GM12878 (cell line): ENCODE data around the gene SRPK3. TPM values are rescaled to one million over a fixed set of nuclear protein-coding genes. Genes with fewer than 3 reads are reported as not detected.

Experiments used
- ATAC-seq: fragments of 200-7000 bp; cut with Tn5 transposase; 3 replicates; pipeline ENCODE4 v1.9.1; 2020; ENCODE audit warnings: mild to moderate bottlenecking, moderate library complexity
- BruUV-seq: library from RNA; stranded (reverse); fragments of 400-500 nt; replicated peaks from 2 replicates; lab custom pipeline; 2021; lab: Mats Ljungman, UMichigan
- CTCF ChIA-PET: fragments of 300-600 bp; sonication (Branson Sonifier 250); formaldehyde crosslinking; extraction: SDS; loops from one replicate; lab custom pipeline; 2021; ENCODE audit warnings: inconsistent platforms; lab: Yijun Ruan, JAX
- POLR2A ChIA-PET: fragments of 350-600 bp; formaldehyde crosslinking; extraction: SDS; loops from one replicate; lab custom pipeline; 2021; ENCODE audit warnings: inconsistent platforms; lab: Charles Lee
- RAD21 ChIA-PET: fragments of 300-600 bp; sonication (Branson Sonifier 250); formaldehyde crosslinking; loops from one replicate; lab custom pipeline; 2023; ENCODE audit warnings: antibody characterized with exemption; ENCODE audit not compliant: unreplicated experiment; lab: Charles Lee
- SMC1A ChIA-PET: fragments of 300-600 bp; sonication (Branson Sonifier 250); formaldehyde crosslinking; loops from one replicate; lab custom pipeline; 2023; ENCODE audit not compliant: unreplicated experiment, uncharacterized antibody; lab: Charles Lee
- DNase-seq: peaks from one replicate; pipeline ENCODE4 v3.0.0-alpha.2; 2011; ENCODE audit warnings: low read depth, low spot score
- FAIRE-seq: peaks from 3 replicates; lab custom pipeline; 2011; peaks lifted over from hg19 to GRCh38; lab: Jason Lieb, UNC
- H2AFZ ChIP-seq: 2 replicates; pipeline ENCODE4 v1.6.0; 2011; ENCODE audit warnings: low read depth, low read length, control low read depth; ENCODE audit not compliant: control insufficient read depth
- H3K27ac ChIP-seq: 2 replicates; pipeline ENCODE4 v1.5.1; 2011; ENCODE audit warnings: control low read depth; ENCODE audit not compliant: control insufficient read depth, insufficient read depth
- H3K27me3 ChIP-seq, 2 experiments: replicated peaks in 1 of 2; 2 replicates each; pipeline versions ENCODE4 v1.6.0 to v1.6.1; 2011; ENCODE audit warnings: low read length in 1 of 2; ENCODE audit not compliant: control insufficient read depth in 2 of 2, insufficient read depth in 2 of 2
- H3K36me3 ChIP-seq, 2 experiments: 2 replicates each; pipeline ENCODE4 v1.5.1; 2011; ENCODE audit warnings: low read length in 1 of 2; ENCODE audit not compliant: control insufficient read depth in 2 of 2, insufficient read depth in 2 of 2
- H3K4me1 ChIP-seq: 2 replicates; pipeline ENCODE4 v1.6.1; 2011; ENCODE audit warnings: mild to moderate bottlenecking, low read length, moderate library complexity, mixed read lengths; ENCODE audit not compliant: control insufficient read depth, insufficient read depth
- H3K4me2 ChIP-seq: 2 replicates; pipeline ENCODE4 v1.6.0; 2011; ENCODE audit warnings: control low read depth; ENCODE audit not compliant: control insufficient read depth, insufficient read depth
- H3K4me3 ChIP-seq: fragments of 200-600 bp; sonication (generic); 2 replicates; pipeline ENCODE4 v1.5.1; 2016
- H3K79me2 ChIP-seq: 2 replicates; pipeline ENCODE4 v1.6.0; 2011; ENCODE audit warnings: low read length; ENCODE audit not compliant: control insufficient read depth, insufficient read depth
- H3K9ac ChIP-seq: 2 replicates; pipeline ENCODE4 v1.8.0; 2011; ENCODE audit warnings: low read length, control low read depth, mixed read lengths; ENCODE audit not compliant: control insufficient read depth, insufficient read depth
- H3K9me3 ChIP-seq: replicated peaks from 3 replicates; pipeline ENCODE4 v1.5.1; 2011; ENCODE audit warnings: mild to moderate bottlenecking, low read length; ENCODE audit not compliant: control insufficient read depth, insufficient read depth
- H4K20me1 ChIP-seq: 2 replicates; pipeline ENCODE4 v1.6.0; 2011; ENCODE audit not compliant: control insufficient read depth, insufficient read depth
- CHD2 ChIP-seq: IDR thresholded peaks from 2 replicates; pipeline ENCODE4 v1.6.1; 2011; ENCODE audit warnings: low read depth, low read length, improper control_type of control experiment, borderline replicate concordance
- DPF2 ChIP-seq: fragments of 450-650 bp; IDR thresholded peaks from 2 replicates; pipeline ENCODE4 v1.6.1; 2017; ENCODE audit warnings: mild to moderate bottlenecking
- FOXM1 ChIP-seq: IDR thresholded peaks from 2 replicates; pipeline ENCODE4 v1.6.1; 2012; ENCODE audit warnings: low read depth, mild to moderate bottlenecking, inconsistent platforms, low read length, moderate library complexity
- IKZF2 ChIP-seq, 2 experiments: fragments of 450-650 bp; IDR thresholded peaks; 2 replicates each; pipeline ENCODE4 v1.6.1; 2017; ENCODE audit warnings: mild to moderate bottlenecking in 2 of 2, moderate library complexity in 2 of 2
- NFIC ChIP-seq: IDR thresholded peaks from 2 replicates; pipeline ENCODE4 v1.6.1; 2012; ENCODE audit warnings: low read depth, mild to moderate bottlenecking, inconsistent platforms, low read length, moderate library complexity
- RAD21 ChIP-seq: IDR thresholded peaks from 2 replicates; pipeline ENCODE4 v1.6.1; 2011; ENCODE audit warnings: mild to moderate bottlenecking, low read depth, low read length, moderate library complexity; ENCODE audit not compliant: insufficient read depth
- SMAD1 ChIP-seq: fragments of 450-650 bp; IDR thresholded peaks from 2 replicates; pipeline ENCODE4 v1.6.1; 2018; ENCODE audit warnings: mild to moderate bottlenecking, low read depth; ENCODE audit not compliant: partially characterized antibody
- SMARCA5 ChIP-seq: fragments of 450-650 bp; IDR thresholded peaks from 2 replicates; pipeline ENCODE4 v1.6.1; 2017; ENCODE audit warnings: mild to moderate bottlenecking
- SMC3 ChIP-seq: IDR thresholded peaks from 2 replicates; pipeline ENCODE4 v1.6.1; 2011; ENCODE audit warnings: low read length, improper control_type of control experiment, borderline replicate concordance
- YBX1 ChIP-seq: fragments of 450-650 bp; IDR thresholded peaks from 2 replicates; pipeline ENCODE4 v1.6.1; 2016; ENCODE audit warnings: antibody characterized with exemption
- ZNF622 ChIP-seq: fragments of 450-650 bp; IDR thresholded peaks from 2 replicates; pipeline ENCODE4 v1.6.1; 2017; ENCODE audit warnings: mild to moderate bottlenecking, inconsistent platforms
- WGBS: methylation state at CpG from one replicate; pipeline ENCODE4 v1.1.6; 2016; ENCODE audit warnings: low lambda C conversion rate; ENCODE audit not compliant: insufficient replicate concordance, insufficient coverage; ENCODE audit errors: missing lambda C conversion rate; 5-methylcytosine and 5-hydroxymethylcytosine counted together
- in situ Hi-C: fragments of 300-500 bp; cut with MboI; formaldehyde crosslinking; loops from 9 replicates; pipeline ENCODE4 v1.14.3; 2018; ENCODE audit warnings: mixed read lengths
- intact Hi-C: fragments of 100-400 bp; cut with micrococcal nuclease; formaldehyde crosslinking; loops from one replicate; pipeline ENCODE4 v1.14.2; 2022; ENCODE audit not compliant: unreplicated experiment
- polyA plus RNA-seq, 11 experiments: library from polyadenylated mRNA; depleted of rRNA in 4 of 11; unstranded in 6 of 11; stranded (reverse) in 5 of 11; fragments of >200 nt; fragmentation: Nextera tagmentation in 4 of 11; fragmentation: Illumina TruSeq in 1 of 11; extraction: Ambion mirVana in 4 of 11; extraction: Trizol in 1 of 11; gene quantifications; 1 replicate in 1 of 11; 2 replicates in 10 of 11; pipeline versions ENCODE4 v1.2.1 to v1.2.3, GENCODE V29; 2011 to 2016; ENCODE audit warnings: inconsistent platforms in 2 of 11, missing spikeins in 2 of 11, low read depth in 1 of 11
- total RNA-seq, 4 experiments: library from RNA; depleted of rRNA in 3 of 4; stranded (reverse); fragments of >200 nt in 3 of 4; fragmentation: Illumina TruSeq in 1 of 4; extraction: Trizol in 1 of 4; gene quantifications; 2 replicates each; pipeline versions ENCODE4 v1.2.1 to v1.2.3, GENCODE V29; 2013 to 2021
- TF ChIP-seq, protein P1 (sequence below): fragments of 450-650 bp; IDR thresholded peaks from 2 replicates; pipeline ENCODE4 v1.6.1; 2016; ENCODE audit warnings: mild to moderate bottlenecking
- TF ChIP-seq, protein P2 (sequence below): fragments of 150-350 bp; IDR thresholded peaks from 2 replicates; pipeline ENCODE4 v1.6.1; 2016; ENCODE audit warnings: low read depth, low read length

Gene SRPK3
- total and polyA plus RNA-seq, 10 of the 15 experiments (the other 5 are each of a cell fraction or from before 2014, with no cell fraction given) = 0.05 to 0.19 TPM; not detected in 8

DNA sequence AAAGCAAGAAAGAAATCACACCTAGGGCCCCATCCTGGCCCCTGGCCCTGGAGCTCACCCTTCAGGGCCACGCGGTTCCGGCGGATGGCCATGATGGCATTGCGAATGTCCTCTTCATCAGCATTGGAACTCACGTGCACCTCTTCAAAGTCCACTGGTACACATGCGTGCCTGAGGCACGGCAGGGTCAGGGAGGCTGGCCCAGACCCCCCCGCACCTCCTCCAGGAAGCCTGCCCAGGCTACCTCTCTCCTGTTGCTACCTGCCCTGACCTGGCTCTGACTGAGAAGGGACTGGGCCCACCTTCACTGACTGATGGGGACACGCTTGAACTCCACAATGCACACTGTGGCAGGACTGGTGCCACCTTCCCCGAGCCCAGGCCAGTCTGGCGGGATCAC is 8.8 kb downstream of the SRPK3 start:
- SMC1A ChIA-PET = no interaction called here
- Histone ChIP-seq H3K36me3 (peaks cover 3% of the 10 kb centered on the region in 2 experiments; a peak in 3 of 4 replicates), H3K9ac (no peak overlapping the region)

More for the DNA sequence above, 8.8 kb downstream of the SRPK3 start:
- no peak overlapping the region for H3K4me2 ChIP-seq
- ChIA-PET POLR2A (no interaction called here), RAD21 (no interaction called here), CTCF (interaction anchor here (0.7 kb wide), 1 partner anchor 137 kb away, joined by 3 read pairs; no protein-coding TSS in a partner anchor)
- H3K4me1 ChIP-seq = no peaks in the 10 kb centered on the region
- in situ Hi-C loops = loop anchor here (10.0 kb wide), 1 partner anchor 55 kb away; no protein-coding TSS in a partner anchor
- no peaks in the 10 kb centered on the region for H3K27me3 ChIP-seq
- H2AFZ ChIP-seq = no peak overlapping the region
- WGBS = 78% methylated on average over 8 of the region's 12 CpGs
- BruUV-seq = no TSS peak
- no peak for ATAC-seq
- H3K27ac ChIP-seq = no peak overlapping the region
- FAIRE-seq = no peak
- H4K20me1 ChIP-seq = no peaks in the 10 kb centered on the region
- intact Hi-C loops = no loop called here
- H3K79me2 ChIP-seq = peaks cover 28% of the 10 kb centered on the region
- H3K9me3 ChIP-seq = no peaks in the 10 kb centered on the region; the same call in 2 of the 3 replicates
- DNase-seq = no peak
- H3K4me3 ChIP-seq = no peak overlapping the region
- TF ChIP-seq DPF2 (no peak), SMAD1 (no peak), SMC3 (no peak), NFIC (no peak), ZNF622 (no peak), SMARCA5 (no peak), YBX1 (no peak), RAD21 (no peak), FOXM1 (no peak), IKZF2 (IDR thresholded peaks at IDR 0.05) (no peak), CHD2 (no peak)
- TF ChIP-seq, protein P1, sequence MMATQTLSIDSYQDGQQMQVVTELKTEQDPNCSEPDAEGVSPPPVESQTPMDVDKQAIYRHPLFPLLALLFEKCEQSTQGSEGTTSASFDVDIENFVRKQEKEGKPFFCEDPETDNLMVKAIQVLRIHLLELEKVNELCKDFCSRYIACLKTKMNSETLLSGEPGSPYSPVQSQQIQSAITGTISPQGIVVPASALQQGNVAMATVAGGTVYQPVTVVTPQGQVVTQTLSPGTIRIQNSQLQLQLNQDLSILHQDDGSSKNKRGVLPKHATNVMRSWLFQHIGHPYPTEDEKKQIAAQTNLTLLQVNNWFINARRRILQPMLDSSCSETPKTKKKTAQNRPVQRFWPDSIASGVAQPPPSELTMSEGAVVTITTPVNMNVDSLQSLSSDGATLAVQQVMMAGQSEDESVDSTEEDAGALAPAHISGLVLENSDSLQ = no peak
- TF ChIP-seq, protein P2, sequence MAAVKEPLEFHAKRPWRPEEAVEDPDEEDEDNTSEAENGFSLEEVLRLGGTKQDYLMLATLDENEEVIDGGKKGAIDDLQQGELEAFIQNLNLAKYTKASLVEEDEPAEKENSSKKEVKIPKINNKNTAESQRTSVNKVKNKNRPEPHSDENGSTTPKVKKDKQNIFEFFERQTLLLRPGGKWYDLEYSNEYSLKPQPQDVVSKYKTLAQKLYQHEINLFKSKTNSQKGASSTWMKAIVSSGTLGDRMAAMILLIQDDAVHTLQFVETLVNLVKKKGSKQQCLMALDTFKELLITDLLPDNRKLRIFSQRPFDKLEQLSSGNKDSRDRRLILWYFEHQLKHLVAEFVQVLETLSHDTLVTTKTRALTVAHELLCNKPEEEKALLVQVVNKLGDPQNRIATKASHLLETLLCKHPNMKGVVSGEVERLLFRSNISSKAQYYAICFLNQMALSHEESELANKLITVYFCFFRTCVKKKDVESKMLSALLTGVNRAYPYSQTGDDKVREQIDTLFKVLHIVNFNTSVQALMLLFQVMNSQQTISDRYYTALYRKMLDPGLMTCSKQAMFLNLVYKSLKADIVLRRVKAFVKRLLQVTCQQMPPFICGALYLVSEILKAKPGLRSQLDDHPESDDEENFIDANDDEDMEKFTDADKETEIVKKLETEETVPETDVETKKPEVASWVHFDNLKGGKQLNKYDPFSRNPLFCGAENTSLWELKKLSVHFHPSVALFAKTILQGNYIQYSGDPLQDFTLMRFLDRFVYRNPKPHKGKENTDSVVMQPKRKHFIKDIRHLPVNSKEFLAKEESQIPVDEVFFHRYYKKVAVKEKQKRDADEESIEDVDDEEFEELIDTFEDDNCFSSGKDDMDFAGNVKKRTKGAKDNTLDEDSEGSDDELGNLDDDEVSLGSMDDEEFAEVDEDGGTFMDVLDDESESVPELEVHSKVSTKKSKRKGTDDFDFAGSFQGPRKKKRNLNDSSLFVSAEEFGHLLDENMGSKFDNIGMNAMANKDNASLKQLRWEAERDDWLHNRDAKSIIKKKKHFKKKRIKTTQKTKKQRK = no peak
